ENCODE data around the gene DDX10.
A peak's percentile ranks its signal among the peaks of the same experiment; 100 is the strongest.
"Not testable (repeated sequence)": the region's sequence is repeated elsewhere in the genome, so short reads cannot be mapped to it uniquely, and the experiment has no call there.

Gene DDX10

DNA sequence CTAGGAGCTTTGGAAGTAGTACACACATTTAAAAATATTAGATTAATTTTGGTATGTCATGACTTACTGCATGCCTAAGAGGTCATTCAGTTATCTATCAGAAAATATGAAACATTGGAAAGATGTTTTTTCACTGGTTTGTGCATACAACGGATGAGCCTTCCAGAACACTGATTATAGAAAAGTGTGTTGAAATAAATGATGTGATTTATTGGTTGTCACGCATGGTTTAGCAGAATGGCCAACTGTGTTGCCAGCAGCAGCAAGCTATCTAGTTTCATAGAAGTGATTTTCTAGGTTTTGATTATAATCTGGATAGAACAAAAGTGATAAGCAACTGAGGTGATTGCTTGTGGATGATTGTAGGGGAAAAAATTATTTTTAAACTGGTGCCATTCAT lies 53.6 kb downstream of the DDX10 start:
- DNase-seq (ENCODE audit: low spot score): no peak

DNA sequence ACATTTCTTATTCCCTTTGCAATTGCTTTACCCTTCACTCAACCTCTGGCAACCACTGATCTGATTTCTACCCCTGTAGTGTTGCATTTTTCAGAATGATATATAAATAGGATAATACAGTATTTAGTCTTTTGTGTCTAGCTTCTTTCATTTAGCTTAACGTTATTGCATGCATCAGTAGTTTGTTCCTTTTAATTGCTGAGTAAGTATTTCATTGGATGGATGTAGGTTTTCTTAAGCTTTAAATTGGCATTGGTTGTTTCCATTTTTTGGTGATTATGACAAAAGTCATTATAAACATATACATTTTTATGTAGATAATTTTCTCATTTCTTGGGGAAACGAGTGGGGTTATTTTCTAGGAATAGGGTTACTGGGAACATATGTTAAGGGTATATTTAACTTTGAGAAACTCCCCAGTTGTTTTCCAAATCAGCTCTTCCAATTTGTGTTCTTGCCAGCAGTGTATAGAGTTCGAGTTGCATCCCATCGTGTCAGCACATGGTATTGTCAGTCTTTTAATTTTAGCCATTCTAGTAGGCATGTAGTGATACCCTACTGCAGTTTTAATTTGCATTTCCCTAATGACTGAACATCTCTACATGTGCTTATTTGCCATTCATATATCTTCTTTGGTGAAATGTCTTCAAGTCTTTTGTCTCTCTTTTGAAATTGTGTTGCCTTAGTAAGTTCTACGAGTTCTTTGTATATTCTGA lies 60.3 kb downstream of the DDX10 start:
- DNase-seq (ENCODE audit: low spot score): no peak

DNA sequence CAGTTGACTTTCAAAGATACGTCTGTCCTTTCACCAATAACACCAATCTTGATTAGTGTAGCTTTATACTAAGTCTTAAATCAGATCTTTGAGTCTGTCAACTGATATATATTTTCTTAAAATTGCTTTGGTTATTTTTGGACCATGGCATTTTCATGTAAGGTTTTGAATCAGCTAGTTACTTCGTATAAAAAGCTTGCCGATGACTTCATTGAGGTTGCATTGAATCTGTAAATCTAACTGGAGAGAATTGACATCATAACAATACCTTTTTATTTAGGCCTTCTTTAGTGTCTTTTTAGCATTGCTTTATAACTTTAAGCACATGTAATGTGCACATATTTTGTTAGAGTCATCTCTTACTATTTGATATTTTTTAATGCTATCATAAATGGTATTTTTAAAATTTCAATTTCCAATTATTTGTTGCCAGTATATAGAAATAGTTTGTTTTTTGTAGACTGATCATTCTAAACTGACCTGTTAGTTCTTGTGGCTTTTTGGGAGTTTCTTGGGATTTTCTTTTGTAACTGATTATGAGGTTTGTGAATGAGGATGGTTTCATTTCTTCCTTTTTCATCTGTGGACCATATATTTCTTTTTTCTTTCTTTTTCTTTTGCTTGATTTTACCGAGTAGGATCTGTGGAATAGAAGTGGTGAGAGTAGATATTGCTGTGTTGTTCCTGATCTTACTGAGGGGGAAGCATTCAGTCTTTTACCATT lies 61.4 kb downstream of the DDX10 start:
- DNase-seq (ENCODE audit: low spot score): no peak

DNA sequence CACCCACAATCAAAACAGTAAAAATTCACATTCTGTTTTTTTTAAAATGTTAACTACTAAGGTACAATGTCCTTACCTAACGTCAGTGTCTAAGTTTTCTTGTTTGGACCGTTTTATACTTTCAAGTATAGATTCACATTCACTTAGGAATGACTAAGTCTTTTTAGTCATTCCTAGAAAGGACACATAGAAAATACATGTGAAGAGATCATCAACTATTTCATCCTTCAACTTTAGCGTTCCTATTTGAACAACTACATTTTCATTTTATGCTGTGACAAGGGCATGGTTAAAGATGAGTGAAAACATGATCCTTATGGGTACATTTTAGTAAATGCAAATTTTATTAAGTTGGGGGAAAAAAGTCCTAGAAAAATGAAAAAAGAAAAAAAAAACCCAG lies 62.8 kb downstream of the DDX10 start:
- DNase-seq (ENCODE audit: low spot score): no peak

DNA sequence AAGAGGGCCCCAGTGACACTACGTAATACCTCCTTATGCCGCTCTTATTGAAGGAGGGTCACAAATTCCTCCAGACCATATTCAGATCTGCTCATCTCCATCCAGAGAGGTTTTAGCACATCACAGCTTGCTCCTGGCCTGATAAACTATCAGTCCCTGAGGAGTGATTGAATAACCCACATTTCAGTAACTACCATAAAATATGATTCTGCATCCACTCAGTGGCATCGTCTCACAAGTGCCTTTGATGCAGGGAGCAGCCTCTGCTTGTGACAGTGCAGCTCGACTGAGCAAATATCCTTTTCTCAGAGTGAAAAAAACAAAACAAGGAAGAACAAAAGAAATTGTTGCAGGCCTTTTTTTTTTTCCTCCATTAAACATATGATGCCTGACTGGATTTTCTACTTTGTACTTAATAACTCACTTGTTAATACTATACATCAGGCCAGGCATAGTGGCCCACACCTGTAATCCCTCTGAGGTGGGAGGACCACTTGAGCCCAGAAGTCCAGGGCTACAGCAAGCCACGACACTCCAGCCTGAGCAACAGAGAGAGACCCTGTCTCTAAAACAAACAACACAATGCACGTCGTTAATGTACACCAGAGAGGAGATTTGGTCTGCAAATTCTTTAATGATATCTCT lies 64.5 kb downstream of the DDX10 start:
- DNase-seq (ENCODE audit: low spot score): no peak

DNA sequence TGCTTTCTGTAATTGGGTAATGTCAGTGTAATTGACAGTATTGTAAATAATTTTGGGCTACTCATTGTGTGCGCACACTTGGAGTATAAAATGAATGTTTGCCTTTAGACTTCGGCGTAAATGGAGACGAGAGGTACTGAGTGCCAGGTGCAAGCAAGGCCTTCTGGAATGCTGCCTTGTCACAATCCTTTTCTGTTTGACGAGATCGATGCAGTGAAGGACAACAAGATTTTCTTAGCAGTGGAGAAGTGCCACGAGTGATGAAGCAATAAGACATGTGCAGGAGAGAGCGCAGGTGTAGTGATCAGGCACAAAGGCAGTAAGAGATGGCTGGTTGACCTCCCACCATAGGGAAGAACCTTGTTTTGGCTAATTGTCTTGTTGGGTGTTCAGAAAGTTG lies 67.5 kb downstream of the DDX10 start:
- DNase-seq (ENCODE audit: low spot score): no peak

DNA sequence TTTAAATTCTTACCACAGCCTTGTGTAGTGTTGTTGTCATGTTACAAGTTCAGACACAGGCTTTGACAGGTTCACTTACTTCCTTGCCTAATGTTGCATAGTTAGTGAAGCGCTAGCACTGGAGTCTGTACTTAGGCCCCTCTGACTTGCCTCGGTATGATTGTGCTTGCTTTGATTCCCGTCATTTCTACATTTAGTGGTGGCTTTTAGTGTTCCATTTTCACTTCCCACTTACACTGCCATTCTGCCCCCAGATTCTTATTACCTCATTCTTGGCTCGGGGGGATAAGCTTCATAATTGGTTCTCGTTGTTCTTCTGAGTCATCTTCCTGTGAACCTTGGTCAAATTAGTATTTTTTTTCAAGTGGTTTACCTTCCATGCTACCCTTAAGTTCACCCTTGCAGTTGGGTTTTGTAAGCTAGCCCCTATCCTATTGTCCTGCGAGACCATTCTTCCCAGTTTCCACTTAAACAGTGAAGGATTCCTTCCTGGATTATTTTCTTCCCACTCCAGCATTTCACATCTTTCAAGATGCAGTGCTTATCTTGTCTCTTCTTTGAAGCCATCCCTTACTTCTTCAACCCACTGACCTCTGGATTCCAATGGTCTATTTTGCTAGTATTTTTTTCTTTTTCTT lies 68.7 kb downstream of the DDX10 start:
- DNase-seq (ENCODE audit: low spot score): no peak

DNA sequence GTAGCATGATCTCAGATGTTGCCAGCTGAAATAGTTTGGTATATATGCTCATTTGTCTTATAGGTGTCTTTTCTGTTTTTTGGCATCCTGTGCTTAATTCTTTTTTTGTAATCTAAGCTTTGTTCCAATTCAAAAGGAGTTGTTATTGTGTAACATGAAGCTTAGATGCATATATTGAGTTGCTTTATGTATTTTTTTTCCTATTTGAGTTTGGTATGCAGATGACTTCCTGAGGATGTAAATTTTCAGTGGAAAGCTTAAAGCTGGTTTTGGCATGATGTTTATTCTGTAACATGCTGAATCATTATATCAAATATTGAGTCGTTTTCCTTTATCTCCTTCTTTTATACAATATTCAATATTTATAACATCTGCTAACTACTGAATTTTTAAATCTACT lies 69.4 kb downstream of the DDX10 start:
- DNase-seq (ENCODE audit: low spot score): no peak

DNA sequence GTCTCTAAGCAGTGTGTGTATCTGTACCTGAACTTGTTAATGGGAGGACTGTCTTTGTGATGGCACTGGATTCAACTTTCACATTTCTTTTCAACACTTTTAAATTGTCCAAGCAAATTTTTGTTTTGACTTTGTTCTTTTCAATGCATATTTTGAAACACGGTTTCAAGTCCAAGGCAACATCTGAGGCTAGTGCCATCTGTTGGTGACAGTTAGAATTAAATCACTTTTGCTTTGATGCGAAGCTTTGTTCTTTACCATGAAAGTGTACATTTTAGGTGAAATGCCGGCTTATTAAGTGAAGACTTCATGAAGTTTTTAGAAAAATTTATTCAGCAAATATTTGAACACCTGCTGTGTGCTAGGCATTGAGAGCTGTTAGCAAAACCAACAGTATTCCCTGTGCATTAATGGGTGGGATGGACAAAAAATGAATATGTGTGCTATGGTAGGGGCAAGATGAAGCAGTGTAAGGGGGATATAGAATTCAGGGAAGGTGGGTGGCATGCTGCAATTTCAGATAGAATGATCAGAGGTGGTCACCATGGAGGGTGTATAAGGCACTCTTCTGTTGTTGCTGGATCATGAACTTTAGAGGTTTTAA lies 70.2 kb downstream of the DDX10 start:
- DNase-seq (ENCODE audit: low spot score): peak; percentile 18

DNA sequence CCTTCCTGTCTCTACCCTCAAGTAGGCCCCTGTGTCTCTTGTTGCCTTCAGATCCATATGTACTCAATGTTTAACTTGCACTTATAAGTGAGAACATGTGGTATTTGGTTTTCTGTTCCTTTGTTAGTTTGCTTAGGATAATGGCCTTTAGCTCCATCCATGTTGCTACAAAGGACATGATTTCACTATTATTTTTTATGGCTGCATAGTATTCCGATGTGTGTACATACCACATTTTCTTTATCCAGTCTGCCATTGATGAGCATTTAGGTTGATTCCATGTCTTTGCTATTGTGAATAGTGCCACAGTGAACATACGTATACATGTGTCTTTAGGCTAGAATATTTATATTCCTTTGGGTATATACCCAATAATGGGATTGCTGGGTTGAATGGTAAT lies 75.3 kb downstream of the DDX10 start:
- DNase-seq (ENCODE audit: low spot score): not testable (repeated sequence)

DNA sequence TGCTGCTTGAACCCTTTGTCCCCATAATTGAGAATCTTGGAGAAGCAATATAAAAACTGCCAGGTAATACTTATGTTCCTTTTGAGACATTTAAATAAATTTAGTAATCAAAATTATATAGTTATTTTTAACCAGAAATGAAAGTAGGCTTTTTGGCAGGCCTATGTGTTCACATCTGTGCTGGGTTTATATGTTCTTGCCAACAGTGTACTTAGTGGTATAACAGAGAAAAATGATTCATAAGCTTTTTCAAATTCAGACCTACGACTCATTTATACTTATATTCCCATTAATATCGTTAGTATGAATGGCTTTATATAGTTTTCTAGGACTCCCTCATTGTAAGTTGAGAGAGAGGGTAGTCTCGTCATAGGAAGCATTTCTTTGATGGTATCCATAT lies 79.0 kb downstream of the DDX10 start:
- DNase-seq (ENCODE audit: low spot score): no peak

DNA sequence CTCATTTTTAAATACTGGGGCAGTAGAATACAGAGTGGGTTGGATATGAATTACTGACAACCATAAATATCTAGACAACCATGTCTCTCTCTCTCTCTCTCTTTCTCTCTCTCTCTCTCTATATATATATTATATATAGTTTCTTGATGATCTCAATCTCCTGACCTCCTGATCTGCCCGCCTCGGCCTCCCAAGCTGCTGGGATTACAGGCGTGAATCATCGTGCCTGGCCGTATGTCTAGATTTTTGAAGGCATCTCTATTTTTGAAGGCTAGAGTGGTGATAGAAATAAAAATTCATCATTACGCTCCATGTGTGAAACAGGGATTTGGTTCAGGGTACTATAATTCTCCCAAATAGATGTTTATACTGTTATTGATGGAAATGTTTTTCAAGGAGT lies 84.1 kb downstream of the DDX10 start:
- no peak for DNase-seq (ENCODE audit: low spot score)

DNA sequence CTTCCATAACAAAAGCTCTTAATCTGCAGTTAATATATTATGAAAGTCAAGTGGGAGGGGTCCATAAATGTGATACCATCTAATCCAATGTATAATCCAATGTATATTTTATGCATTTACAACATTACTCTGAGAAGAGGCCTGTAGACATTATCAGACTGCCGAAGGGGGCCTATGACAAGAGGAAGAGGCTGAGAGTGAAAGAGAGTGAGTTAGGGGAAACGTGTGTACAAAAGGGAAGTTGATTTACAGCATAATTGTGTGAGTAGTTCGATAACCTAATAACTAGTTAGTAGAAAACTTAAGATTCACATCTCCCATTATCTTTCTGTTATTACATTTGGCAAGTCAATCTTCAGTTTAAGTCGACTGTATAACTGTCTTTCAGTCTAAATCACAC lies 86.6 kb downstream of the DDX10 start:
- DNase-seq (ENCODE audit: low spot score): no peak

DNA sequence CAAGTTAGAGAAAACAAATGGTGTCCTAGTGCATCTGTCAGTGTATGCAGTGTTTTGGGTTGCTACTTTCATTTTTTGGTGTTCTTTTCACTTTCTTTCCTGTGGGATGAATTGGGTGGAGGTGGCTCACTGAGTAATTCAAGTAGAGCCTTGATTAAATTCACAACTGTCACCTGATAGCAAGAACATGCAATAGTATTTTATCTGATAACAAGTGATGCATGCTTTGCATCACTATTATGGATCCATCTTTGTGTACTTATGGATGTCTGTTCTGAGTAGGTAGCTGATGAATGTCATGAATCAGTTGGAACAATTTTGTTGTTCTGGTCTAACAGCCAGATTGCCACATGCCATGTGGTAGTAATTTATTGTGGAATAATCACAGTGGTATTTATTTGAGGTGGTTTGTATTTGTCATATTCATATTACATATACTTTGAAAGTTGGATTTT lies 87.5 kb downstream of the DDX10 start:
- no peak for DNase-seq (ENCODE audit: low spot score)

DNA sequence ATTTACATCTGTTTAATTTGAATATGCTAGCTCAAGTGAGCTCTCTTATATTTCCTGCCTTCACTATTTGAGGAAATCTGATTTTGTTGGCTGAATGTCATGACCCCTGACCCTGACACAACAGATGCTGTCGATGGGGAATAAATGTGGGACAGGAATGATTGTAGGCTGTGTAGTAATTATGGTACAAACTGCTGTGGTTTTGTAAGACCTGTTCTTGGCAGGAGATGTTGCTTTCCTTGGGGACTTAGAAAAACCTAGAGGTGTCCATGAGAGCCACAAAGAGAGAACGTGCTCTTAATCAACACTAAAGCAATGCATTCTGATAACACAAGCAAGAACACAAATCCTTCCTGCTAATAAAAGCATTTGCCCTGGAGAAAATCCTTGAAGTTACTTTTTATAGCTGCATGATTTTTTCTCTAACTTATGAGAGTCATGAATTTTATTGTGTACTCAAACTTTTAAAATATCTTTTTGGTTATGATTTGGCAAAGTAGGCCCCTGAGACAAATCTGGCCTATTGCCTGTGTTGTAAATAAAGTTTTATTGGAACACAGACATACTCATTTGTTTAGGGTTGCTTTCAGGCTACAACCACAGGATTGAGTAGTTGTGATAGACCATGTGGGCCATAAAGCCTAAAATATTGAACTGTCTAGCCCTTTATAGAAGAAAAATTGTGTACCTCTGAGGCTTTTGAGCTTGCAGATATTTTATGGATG lies 90.2 kb downstream of the DDX10 start:
- DNase-seq (ENCODE audit: low spot score): no peak

DNA sequence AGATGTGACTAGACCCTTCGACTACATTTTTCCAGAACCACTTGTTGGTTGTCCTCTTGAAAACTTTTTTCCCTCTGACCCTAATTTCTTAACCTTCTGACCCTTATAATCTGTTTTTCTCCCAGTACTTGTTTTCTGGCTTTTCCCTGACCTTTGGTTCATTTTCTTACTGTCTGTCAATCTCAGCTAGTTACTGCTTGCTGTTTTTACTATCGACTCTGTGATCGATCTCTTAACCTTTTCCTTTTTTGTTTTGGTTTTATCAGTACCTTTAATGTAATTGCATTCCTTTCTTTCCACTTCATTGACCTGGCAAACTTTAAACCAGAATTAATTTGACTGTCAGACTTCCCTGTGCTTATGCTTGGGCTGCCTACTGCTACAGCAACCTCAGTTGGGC lies 92.8 kb downstream of the DDX10 start:
- DNase-seq (ENCODE audit: low spot score): no peak

DNA sequence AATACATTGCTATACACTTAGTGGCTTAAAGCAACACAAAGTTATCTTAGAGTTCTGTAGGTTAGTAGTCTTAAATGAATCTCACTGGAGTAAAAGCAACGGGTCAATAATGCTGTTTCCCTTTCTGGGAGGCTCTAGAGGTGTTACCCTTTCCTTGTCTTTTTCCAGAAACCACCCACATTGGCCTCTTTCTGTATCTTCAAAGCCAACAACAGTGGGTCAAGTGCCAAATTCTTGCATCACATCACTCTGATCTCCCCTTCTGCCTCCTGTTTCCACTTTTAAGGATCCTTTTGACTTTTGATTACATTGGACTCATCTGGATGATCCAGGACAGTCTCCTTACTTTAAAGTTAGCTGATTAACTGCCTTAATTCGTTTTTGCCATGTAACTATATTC lies 93.6 kb downstream of the DDX10 start:
- no peak for DNase-seq (ENCODE audit: low spot score)

DNA sequence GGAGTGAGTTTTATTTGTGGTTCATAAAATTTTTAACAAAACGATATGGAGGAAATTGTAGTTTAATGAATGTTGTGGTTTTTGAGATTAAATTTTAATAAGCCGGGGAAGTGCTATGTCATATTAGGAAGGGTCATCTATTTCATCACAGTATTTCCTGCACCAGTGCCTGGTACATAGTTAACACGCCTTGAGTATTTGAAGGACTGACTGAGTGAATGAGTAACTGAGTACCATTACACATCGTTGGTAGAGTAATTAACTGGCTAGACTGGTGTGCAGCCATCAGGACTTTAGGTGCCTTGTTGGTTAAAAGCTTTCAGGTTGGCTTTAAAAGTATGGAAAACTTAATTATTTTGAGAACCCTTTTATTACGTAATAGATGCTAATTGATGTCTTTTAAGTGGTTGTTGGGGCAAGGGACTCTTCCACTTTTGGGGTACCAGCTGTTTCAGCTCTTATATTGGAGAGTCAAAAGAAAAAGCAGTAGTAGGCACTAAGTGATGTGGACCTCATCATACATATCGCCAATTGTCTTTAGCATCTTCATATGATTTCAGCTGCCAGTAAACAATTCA lies 101.8 kb downstream of the DDX10 start:
- DNase-seq (ENCODE audit: low spot score): no peak

DNA sequence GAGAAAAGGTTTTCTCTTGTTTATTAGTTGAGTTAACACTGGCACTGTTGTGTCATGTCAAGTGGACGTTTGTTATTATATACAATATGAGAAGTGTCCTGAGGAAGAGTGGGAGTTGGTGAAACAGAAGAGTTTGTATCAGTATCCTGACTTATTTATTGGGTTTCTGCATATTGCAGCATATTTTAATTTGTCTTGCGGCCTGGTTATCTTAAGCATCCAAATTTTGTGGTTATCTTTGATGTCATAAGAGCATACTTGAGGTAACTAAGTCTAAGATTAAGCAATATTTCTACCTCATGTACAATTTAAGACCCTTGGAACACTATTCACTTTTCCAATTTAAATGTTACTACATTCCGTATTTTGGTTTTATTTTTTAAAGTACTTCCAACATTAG lies 103.5 kb downstream of the DDX10 start:
- no peak for DNase-seq (ENCODE audit: low spot score)

DNA sequence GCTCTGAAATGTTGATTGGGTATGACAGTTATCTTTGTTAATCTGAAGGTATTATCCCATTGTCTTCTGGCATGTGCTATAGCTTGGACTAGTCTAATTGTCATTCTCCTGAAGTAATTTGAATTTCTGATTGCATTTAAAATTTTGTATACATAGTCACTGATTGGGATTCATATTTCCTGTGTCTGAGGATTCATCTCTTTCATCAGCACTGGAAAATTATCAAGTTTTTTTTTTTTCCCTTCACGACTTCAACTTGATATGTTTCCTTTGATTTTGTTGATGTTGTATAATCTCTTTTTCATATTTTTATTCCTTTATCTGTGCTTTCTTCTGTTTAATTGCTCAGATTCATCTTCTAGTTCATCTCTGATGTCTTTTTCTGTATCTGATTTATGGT lies 104.1 kb downstream of the DDX10 start:
- no peak for DNase-seq (ENCODE audit: low spot score)

DNA sequence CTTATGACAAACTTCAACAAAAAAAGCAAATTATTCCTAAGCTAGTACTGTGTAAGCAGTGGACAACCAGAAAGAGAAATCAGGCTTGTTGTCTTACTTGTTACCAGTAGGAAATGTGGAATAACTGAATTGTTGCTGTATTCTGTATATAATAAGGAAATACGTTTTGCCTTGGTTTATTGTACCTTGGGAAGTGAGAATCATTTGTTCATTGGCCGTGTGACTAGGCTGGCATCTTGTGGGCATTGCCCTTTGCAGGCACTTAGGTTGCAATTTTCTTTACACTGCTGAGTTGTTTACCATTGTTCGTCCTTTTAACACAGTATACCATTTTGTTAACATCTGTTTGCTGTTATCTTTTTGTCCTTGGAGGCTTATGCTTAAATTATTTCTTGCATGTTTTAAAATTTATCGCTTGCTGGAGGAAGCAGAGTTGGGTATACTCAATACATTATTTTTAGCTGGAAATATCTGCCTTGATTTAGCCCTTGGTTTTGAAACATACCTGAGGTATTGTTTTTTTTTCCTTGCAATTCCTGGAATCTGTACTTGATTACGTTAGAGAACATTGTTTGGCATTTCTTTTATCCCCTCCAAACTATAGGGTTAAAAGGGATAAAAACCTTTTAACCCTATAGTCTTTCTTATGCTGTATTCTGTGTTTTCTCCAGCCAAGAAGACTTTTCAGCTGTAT lies 109.3 kb downstream of the DDX10 start:
- DNase-seq (ENCODE audit: low spot score): no peak
